ENCODE data around the gene TP53I3. TPM values are rescaled to one million over a fixed set of nuclear protein-coding genes. Genes with fewer than 3 reads are reported as not detected.
"Not testable (repeated sequence)": the region's sequence is repeated elsewhere in the genome, so short reads cannot be mapped to it uniquely, and the experiment has no call there.

The TP53I3 gene
- total RNA-seq, 1 donor from 2014 or later = 93.2 TPM

GRCh38 chr2:24110660-24111303 is 26.1 kb upstream of the TP53I3 start:
- peaks cover 9% of the 10 kb centered on the region for H3K4me1 ChIP-seq (ENCODE audit: insufficient read depth, low read length)
- H3K9ac ChIP-seq (ENCODE audit: low read length) = no peak overlapping the region
- Mint-ChIP-seq H3K36me3 (ENCODE audit: low read depth, unreplicated experiment) (peaks cover 10% of the 10 kb centered on the region), H3K4me3 (ENCODE audit: unreplicated experiment) (no peak overlapping the region), H3K9me3 (ENCODE audit: unreplicated experiment) (peaks cover 43% of the 10 kb centered on the region), H3K27me3 (ENCODE audit: low read depth, unreplicated experiment) (no peaks in the 10 kb centered on the region), H3K27ac (ENCODE audit: unreplicated experiment) (peak overlapping the region; percentile 96), H3K4me1 (ENCODE audit: low read depth, unreplicated experiment) (peaks cover 15% of the 10 kb centered on the region)
- H3K4me2 ChIP-seq (ENCODE audit: low read length) = no peak overlapping the region
- TF ChIP-seq, protein P1, sequence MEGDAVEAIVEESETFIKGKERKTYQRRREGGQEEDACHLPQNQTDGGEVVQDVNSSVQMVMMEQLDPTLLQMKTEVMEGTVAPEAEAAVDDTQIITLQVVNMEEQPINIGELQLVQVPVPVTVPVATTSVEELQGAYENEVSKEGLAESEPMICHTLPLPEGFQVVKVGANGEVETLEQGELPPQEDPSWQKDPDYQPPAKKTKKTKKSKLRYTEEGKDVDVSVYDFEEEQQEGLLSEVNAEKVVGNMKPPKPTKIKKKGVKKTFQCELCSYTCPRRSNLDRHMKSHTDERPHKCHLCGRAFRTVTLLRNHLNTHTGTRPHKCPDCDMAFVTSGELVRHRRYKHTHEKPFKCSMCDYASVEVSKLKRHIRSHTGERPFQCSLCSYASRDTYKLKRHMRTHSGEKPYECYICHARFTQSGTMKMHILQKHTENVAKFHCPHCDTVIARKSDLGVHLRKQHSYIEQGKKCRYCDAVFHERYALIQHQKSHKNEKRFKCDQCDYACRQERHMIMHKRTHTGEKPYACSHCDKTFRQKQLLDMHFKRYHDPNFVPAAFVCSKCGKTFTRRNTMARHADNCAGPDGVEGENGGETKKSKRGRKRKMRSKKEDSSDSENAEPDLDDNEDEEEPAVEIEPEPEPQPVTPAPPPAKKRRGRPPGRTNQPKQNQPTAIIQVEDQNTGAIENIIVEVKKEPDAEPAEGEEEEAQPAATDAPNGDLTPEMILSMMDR (IDR thresholded peaks at IDR 0.05; ENCODE audit: insufficient read depth, low read depth, low read length) = no peak
- TF ChIP-seq EZH2 (IDR thresholded peaks at IDR 0.05; ENCODE audit: insufficient read depth, low read length) = no peak
- no peaks in the 10 kb centered on the region for H3K36me3 ChIP-seq (ENCODE audit: insufficient read depth, low read length)
- no peak overlapping the region for H3K27ac ChIP-seq (ENCODE audit: low read depth, low read length)
- DNase-seq (ENCODE audit: low read depth) (no peak), FAIRE-seq (no peak)
- H4K20me1 ChIP-seq (ENCODE audit: insufficient read depth, low read length) = no peaks in the 10 kb centered on the region
- H3K27me3 ChIP-seq (ENCODE audit: insufficient read depth, low read length) = no peaks in the 10 kb centered on the region
- no peak overlapping the region for H3K4me3 ChIP-seq (ENCODE audit: insufficient read depth, low read depth, low read length)
- no peak overlapping the region for H2AFZ ChIP-seq (ENCODE audit: low read depth, low read length)
- H3K79me2 ChIP-seq (ENCODE audit: insufficient read depth, low read length) = no peaks in the 10 kb centered on the region
- H3K9me3 ChIP-seq (ENCODE audit: insufficient read depth, low read depth, low read length) = peaks cover 3% of the 10 kb centered on the region

GRCh38 chr2:24109431-24109830 is 24.8 kb upstream of the TP53I3 start:
- H3K4me3 ChIP-seq (ENCODE audit: insufficient read depth, low read depth, low read length); H3K27me3 Mint-ChIP-seq (ENCODE audit: low read depth, unreplicated experiment): not testable (repeated sequence)

GRCh38 chr2:24107336-24107735 is 22.7 kb upstream of the TP53I3 start:
- Mint-ChIP-seq H3K27me3 (ENCODE audit: low read depth, unreplicated experiment) (no peaks in the 10 kb centered on the region), H3K36me3 (ENCODE audit: low read depth, unreplicated experiment) (no peaks in the 10 kb centered on the region), H3K4me1 (ENCODE audit: low read depth, unreplicated experiment) (peaks cover 12% of the 10 kb centered on the region), H3K4me3 (ENCODE audit: unreplicated experiment) (no peak overlapping the region), H3K9me3 (ENCODE audit: unreplicated experiment) (peaks cover 18% of the 10 kb centered on the region), H3K27ac (ENCODE audit: unreplicated experiment) (no peak overlapping the region)
- Histone ChIP-seq H2AFZ (ENCODE audit: low read depth, low read length) (no peak overlapping the region), H3K4me3 (ENCODE audit: insufficient read depth, low read depth, low read length) (no peak overlapping the region), H3K4me2 (ENCODE audit: low read length) (no peak overlapping the region), H3K36me3 (ENCODE audit: insufficient read depth, low read length) (no peaks in the 10 kb centered on the region), H3K27ac (ENCODE audit: low read depth, low read length) (no peak overlapping the region), H3K9me3 (ENCODE audit: insufficient read depth, low read depth, low read length) (no peaks in the 10 kb centered on the region), H3K9ac (ENCODE audit: low read length) (no peak overlapping the region), H3K27me3 (ENCODE audit: insufficient read depth, low read length) (no peaks in the 10 kb centered on the region), H3K4me1 (ENCODE audit: insufficient read depth, low read length) (peaks cover 9% of the 10 kb centered on the region), H4K20me1 (ENCODE audit: insufficient read depth, low read length) (no peaks in the 10 kb centered on the region), H3K79me2 (ENCODE audit: insufficient read depth, low read length) (no peaks in the 10 kb centered on the region)
- DNase-seq (ENCODE audit: low read depth) (no peak), FAIRE-seq (no peak)
- TF ChIP-seq, protein P1 (IDR thresholded peaks at IDR 0.05; ENCODE audit: insufficient read depth, low read depth, low read length) = no peak
- no peak for TF ChIP-seq EZH2 (IDR thresholded peaks at IDR 0.05; ENCODE audit: insufficient read depth, low read length)

More at GRCh38 chr2:24109431-24109830, 24.8 kb upstream of the TP53I3 start:
- not testable (repeated sequence) for H3K79me2 ChIP-seq (ENCODE audit: insufficient read depth, low read length); FAIRE-seq; H3K9me3 ChIP-seq (ENCODE audit: insufficient read depth, low read depth, low read length); H3K4me2 ChIP-seq (ENCODE audit: low read length); H4K20me1 ChIP-seq (ENCODE audit: insufficient read depth, low read length); H3K36me3 ChIP-seq (ENCODE audit: insufficient read depth, low read length); H3K36me3 Mint-ChIP-seq (ENCODE audit: low read depth, unreplicated experiment); H3K4me1 ChIP-seq (ENCODE audit: insufficient read depth, low read length); DNase-seq (ENCODE audit: low read depth); H3K4me3 Mint-ChIP-seq (ENCODE audit: unreplicated experiment); H3K27ac ChIP-seq (ENCODE audit: low read depth, low read length); H3K27ac Mint-ChIP-seq (ENCODE audit: unreplicated experiment); H3K27me3 ChIP-seq (ENCODE audit: insufficient read depth, low read length); H2AFZ ChIP-seq (ENCODE audit: low read depth, low read length); H3K9ac ChIP-seq (ENCODE audit: low read length)
- peaks cover 32% of the 10 kb centered on the region for H3K9me3 Mint-ChIP-seq (ENCODE audit: unreplicated experiment)
- H3K4me1 Mint-ChIP-seq (ENCODE audit: low read depth, unreplicated experiment) = peaks cover 12% of the 10 kb centered on the region
